NOMO-1 treated with DMSO at 0.1 percent for 48 hours (cell line): Measurements from ENCODE around the gene C20orf204.
A peak's percentile ranks its signal among the peaks of the same experiment; 100 is the strongest.

ENCODE experiments used
- DNase-seq: peaks from one replicate; lab custom pipeline; 2025; ENCODE audit not compliant: unreplicated experiment; lab: John Stamatoyannopoulos, UW

C20orf204 gene

GRCh38 chr20:64025826-64026412, 10.1 kb upstream of the C20orf204 start:
- DNase-seq: no peak

- no peak for DNase-seq
These were observed 7.8 kb upstream of the C20orf204 start for GRCh38 chr20:64027981-64028685.

GRCh38 chr20:64029293-64030117, 6.5 kb upstream of the C20orf204 start:
- no peak for DNase-seq

- DNase-seq: no peak
These were observed 5.4 kb upstream of the C20orf204 start for GRCh38 chr20:64030371-64031134.

GRCh38 chr20:64031822-64032314, 4.1 kb upstream of the C20orf204 start:
- no peak for DNase-seq

GRCh38 chr20:64032706-64033624, 3.0 kb upstream of the C20orf204 start:
- DNase-seq: no peak

- no peak for DNase-seq
These were observed 1.9 kb upstream of the C20orf204 start for GRCh38 chr20:64033981-64034493.

GRCh38 chr20:64035066-64035932, 683 bp upstream of the C20orf204 start:
- no peak for DNase-seq

GRCh38 chr20:64036346-64037198, 590 bp downstream of the C20orf204 start:
- no peak for DNase-seq

GRCh38 chr20:64037199-64037497, 1.2 kb downstream of the C20orf204 start:
- DNase-seq: no peak

GRCh38 chr20:64037498-64038213, 1.7 kb downstream of the C20orf204 start:
- DNase-seq: no peak

GRCh38 chr20:64038224-64038564, 2.2 kb downstream of the C20orf204 start:
- DNase-seq: no peak

- peak; percentile 75 for DNase-seq
These were observed 2.7 kb downstream of the C20orf204 start for GRCh38 chr20:64038565-64039292.

- no peak for DNase-seq
These were observed 3.5 kb downstream of the C20orf204 start for GRCh38 chr20:64039293-64040160.

- no peak for DNase-seq
These were observed 4.5 kb downstream of the C20orf204 start for GRCh38 chr20:64040231-64041039.
